Raji (cell line): ENCODE measurements around the gene FUCA2.

Experiments used
- POLR2A ChIP-seq: IDR thresholded peaks from 2 replicates; pipeline ENCODE4 v1.6.1; 2011; ENCODE audit warnings: low read depth, low read length, control low read depth; ENCODE audit not compliant: insufficient read depth

The FUCA2 gene

GRCh38 chr6:143516690-143517446 is 5.3 kb upstream of the FUCA2 start:
- no peak for TF ChIP-seq POLR2A

GRCh38 chr6:143515766-143516355 is 4.3 kb upstream of the FUCA2 start:
- TF ChIP-seq POLR2A, result no peak

GRCh38 chr6:143515061-143515760 is 3.7 kb upstream of the FUCA2 start:
- TF ChIP-seq POLR2A, result no peak

GRCh38 chr6:143513410-143513809 is 1.9 kb upstream of the FUCA2 start:
- TF ChIP-seq POLR2A, result no peak

GRCh38 chr6:143507358-143508145 is 4.0 kb downstream of the FUCA2 start:
- TF ChIP-seq POLR2A, result no peak

GRCh38 chr6:143506620-143507019 is 4.9 kb downstream of the FUCA2 start:
- TF ChIP-seq POLR2A, result no peak

- no peak for TF ChIP-seq POLR2A
These were observed 5.3 kb downstream of the FUCA2 start for GRCh38 chr6:143506199-143506598.

- TF ChIP-seq POLR2A, result no peak
These were observed 6.0 kb downstream of the FUCA2 start for GRCh38 chr6:143505537-143505936.

- no peak for TF ChIP-seq POLR2A
These were observed 6.4 kb downstream of the FUCA2 start for GRCh38 chr6:143505111-143505510.

- no peak for TF ChIP-seq POLR2A
These were observed 7.2 kb downstream of the FUCA2 start for GRCh38 chr6:143504369-143504768.

GRCh38 chr6:143501851-143502250 is 9.7 kb downstream of the FUCA2 start:
- TF ChIP-seq POLR2A, result no peak

- no peak for TF ChIP-seq POLR2A
These were observed 13.1 kb downstream of the FUCA2 start for GRCh38 chr6:143498428-143498827.

GRCh38 chr6:143496974-143497373 is 14.5 kb downstream of the FUCA2 start:
- no peak for TF ChIP-seq POLR2A

GRCh38 chr6:143490775-143491174 is 20.7 kb downstream of the FUCA2 start:
- no peak for TF ChIP-seq POLR2A

- TF ChIP-seq POLR2A, result no peak
These were observed 21.3 kb downstream of the FUCA2 start for GRCh38 chr6:143490244-143490643.

- TF ChIP-seq POLR2A, result no peak
These were observed 24.8 kb downstream of the FUCA2 start for GRCh38 chr6:143486752-143487151.

GRCh38 chr6:143485967-143486366 is 25.6 kb downstream of the FUCA2 start:
- TF ChIP-seq POLR2A, result no peak
